WTC11 (cell line): ENCODE measurements around the gene FLRT1. TPM values are rescaled to one million over a fixed set of nuclear protein-coding genes. Genes with fewer than 3 reads are reported as not detected.

Source experiments
- ATAC-seq: fragments of 200-7000 bp; cut with Tn5 transposase; 2 replicates; pipeline ENCODE4 v1.10.0; 2021; ENCODE audit warnings: mild to moderate bottlenecking, moderate library complexity
- CTCF ChIA-PET: fragments of 300-600 bp; sonication (Branson Sonifier 250); formaldehyde crosslinking; loops from one replicate; lab custom pipeline; 2021; ENCODE audit warnings: antibody characterized with exemption; lab: Charles Lee
- POLR2A ChIA-PET: fragments of 350-600 bp; sonication (Branson Sonifier 250); formaldehyde crosslinking; loops from one replicate; lab custom pipeline; 2021; ENCODE audit warnings: antibody characterized with exemption; lab: Charles Lee
- DNase-seq: peaks from one replicate; pipeline ENCODE4 v3.0.0; 2021; ENCODE audit warnings: low spot score
- H3K27ac Mint-ChIP-seq: 2 replicates; pipeline ENCODE4 v1.8.0; 2021; ENCODE audit warnings: mixed read lengths
- H3K27me3 Mint-ChIP-seq: 2 replicates; pipeline ENCODE4 v1.8.0; 2021; ENCODE audit warnings: low read depth, mild to moderate bottlenecking, moderate library complexity, mixed read lengths
- H3K36me3 Mint-ChIP-seq: 2 replicates; pipeline ENCODE4 v1.8.0; 2021; ENCODE audit warnings: mixed read lengths
- H3K4me1 Mint-ChIP-seq: 2 replicates; pipeline ENCODE4 v1.8.0; 2022; ENCODE audit warnings: mixed read lengths
- H3K4me3 Mint-ChIP-seq: 2 replicates; pipeline ENCODE4 v1.8.0; 2021; ENCODE audit warnings: mild to moderate bottlenecking, moderate library complexity, mixed read lengths
- H3K9me3 Mint-ChIP-seq: 2 replicates; pipeline ENCODE4 v1.8.0; 2021; ENCODE audit warnings: mixed read lengths
- ATF6 ChIP-seq: sonication (generic); formaldehyde crosslinking; IDR thresholded peaks from 2 replicates; pipeline ENCODE4 v1.8.1; 2023; ENCODE audit warnings: mild to moderate bottlenecking, missing genetic modification reagents
- E2F5 ChIP-seq: sonication (generic); formaldehyde crosslinking; IDR thresholded peaks from 2 replicates; pipeline ENCODE4 v1.8.1; 2022; ENCODE audit warnings: mild to moderate bottlenecking, moderate library complexity, missing genetic modification reagents
- ETV6 ChIP-seq: sonication (generic); formaldehyde crosslinking; IDR thresholded peaks from 2 replicates; pipeline ENCODE4 v1.8.1; 2022; ENCODE audit warnings: mild to moderate bottlenecking, missing genetic modification reagents
- GTF2I ChIP-seq: fragments of 250-450 bp; sonication (Bioruptor Pico); conservative IDR thresholded peaks from 2 replicates; pipeline ENCODE4 v1.4.0; 2021; ENCODE audit warnings: mild to moderate bottlenecking
- JAZF1 ChIP-seq: fragments of 250-450 bp; sonication (Bioruptor Pico); IDR thresholded peaks from 2 replicates; pipeline ENCODE4 v1.9.0; 2021; ENCODE audit warnings: moderate library complexity, mild to moderate bottlenecking, inconsistent platforms
- MYBL2 ChIP-seq: sonication (generic); formaldehyde crosslinking; IDR thresholded peaks from 2 replicates; pipeline ENCODE4 v1.8.1; 2023; ENCODE audit warnings: mild to moderate bottlenecking, moderate library complexity, missing genetic modification reagents
- NFE2L1 ChIP-seq: sonication (generic); formaldehyde crosslinking; IDR thresholded peaks from 2 replicates; pipeline ENCODE4 v1.8.1; 2023; ENCODE audit warnings: missing genetic modification reagents
- PRDM15 ChIP-seq: sonication (generic); formaldehyde crosslinking; IDR thresholded peaks from 2 replicates; pipeline ENCODE4 v1.8.0; 2022; ENCODE audit warnings: missing genetic modification reagents
- PREB ChIP-seq: sonication (generic); formaldehyde crosslinking; IDR thresholded peaks from 2 replicates; pipeline ENCODE4 v1.8.1; 2022; ENCODE audit warnings: mild to moderate bottlenecking, missing genetic modification reagents, moderate library complexity, borderline replicate concordance
- ZNF281 ChIP-seq: sonication (generic); formaldehyde crosslinking; IDR thresholded peaks from 2 replicates; pipeline ENCODE4 v1.8.0; 2023; ENCODE audit warnings: mild to moderate bottlenecking, missing genetic modification reagents
- ZNF317 ChIP-seq: sonication (generic); formaldehyde crosslinking; IDR thresholded peaks from 2 replicates; pipeline ENCODE4 v1.8.1; 2023; ENCODE audit warnings: low read depth, mild to moderate bottlenecking, moderate library complexity, missing genetic modification reagents, borderline replicate concordance
- ZNF396 ChIP-seq: fragments of 250-450 bp; sonication (Bioruptor Pico); IDR thresholded peaks from 2 replicates; pipeline ENCODE4 v1.8.0; 2021; ENCODE audit warnings: mild to moderate bottlenecking, moderate library complexity, borderline replicate concordance
- ZNF512 ChIP-seq: sonication (generic); formaldehyde crosslinking; IDR thresholded peaks from 2 replicates; pipeline ENCODE4 v1.8.1; 2022; ENCODE audit warnings: missing genetic modification reagents, borderline replicate concordance
- total RNA-seq: library from RNA; stranded (reverse); gene quantifications from 3 replicates; pipeline ENCODE4 v1.2.3, GENCODE V29; 2021

FLRT1 gene
- total RNA-seq, 1 experiment from 2014 or later = 0.20 TPM

- TF ChIP-seq MYBL2 (CRISPR knock-in tag) (no peak), NFE2L1 (CRISPR knock-in tag) (no peak), PRDM15 (no peak), ZNF512 (CRISPR knock-in tag) (no peak)
Observed at GRCh38 chr11:64000026-64000739, 35.5 kb upstream of the FLRT1 start (continued).

GRCh38 chr11:64000740-64001483 lies 34.8 kb upstream of the FLRT1 start:
- TF ChIP-seq ZNF317 (CRISPR knock-in tag) = no peak
- 0 out of 2 replicates have a peak, but pooled peaks have one; percentile 1 for TF ChIP-seq E2F5 (CRISPR knock-in tag)
- peak; percentile 93 for TF ChIP-seq GTF2I
- no peak for TF ChIP-seq JAZF1
- no peak for TF ChIP-seq PREB (CRISPR knock-in tag)
- ATAC-seq (no peak), DNase-seq (peak; percentile 23)
- Mint-ChIP-seq H3K27ac (no peak overlapping the region), H3K36me3 (peaks cover 7% of the 10 kb centered on the region), H3K9me3 (no peaks in the 10 kb centered on the region), H3K4me3 (peak overlapping the region; percentile 40; the same call in 1 of the 2 replicates), H3K4me1 (peaks cover 11% of the 10 kb centered on the region), H3K27me3 (peaks cover 50% of the 10 kb centered on the region)
- CTCF ChIA-PET = interaction anchor here (0.6 to 5.4 kb wide), 56 partner anchors 8 to 674 kb away, joined by 3 to 75 read pairs (median 5); partner anchors contain the start of genes FERMT3, FLRT1, MACROD1 and MARK2
- POLR2A ChIA-PET = interaction anchor here (0.6 to 1.8 kb wide), 5 partner anchors 28 to 1637 kb away, joined by 3 to 8 read pairs (median 5); partner anchors contain the start of gene SIPA1

- Mint-ChIP-seq H3K9me3 (no peaks in the 10 kb centered on the region), H3K36me3 (peaks cover 6% of the 10 kb centered on the region), H3K27ac (no peak overlapping the region; the same call in 1 of the 2 replicates), H3K4me1 (peaks cover 14% of the 10 kb centered on the region), H3K4me3 (peak overlapping the region; percentile 40; the same call in 1 of the 2 replicates), H3K27me3 (peaks cover 58% of the 10 kb centered on the region)
- DNase-seq (no peak), ATAC-seq (no peak)
- ChIA-PET POLR2A (interaction anchor here (0.6 to 1.8 kb wide), 3 partner anchors 27 to 1636 kb away, joined by 3 to 8 read pairs (median 7); partner anchors contain the start of gene SIPA1), CTCF (interaction anchor here (0.6 to 5.4 kb wide), 33 partner anchors 14 to 330 kb away, joined by 3 to 75 read pairs (median 6); partner anchors contain the start of genes FERMT3, FLRT1, MACROD1 and NAA40)
- TF ChIP-seq ZNF317 (CRISPR knock-in tag) (no peak), ETV6 (CRISPR knock-in tag) (no peak), ZNF396 (CRISPR knock-in tag) (no peak), PREB (CRISPR knock-in tag) (no peak), ZNF281 (CRISPR knock-in tag) (no peak), ATF6 (no peak)
Observed at GRCh38 chr11:64001484-64002420, 34.0 kb upstream of the FLRT1 start.
